Measurements from ENCODE around the gene CLASP2.

DNA sequence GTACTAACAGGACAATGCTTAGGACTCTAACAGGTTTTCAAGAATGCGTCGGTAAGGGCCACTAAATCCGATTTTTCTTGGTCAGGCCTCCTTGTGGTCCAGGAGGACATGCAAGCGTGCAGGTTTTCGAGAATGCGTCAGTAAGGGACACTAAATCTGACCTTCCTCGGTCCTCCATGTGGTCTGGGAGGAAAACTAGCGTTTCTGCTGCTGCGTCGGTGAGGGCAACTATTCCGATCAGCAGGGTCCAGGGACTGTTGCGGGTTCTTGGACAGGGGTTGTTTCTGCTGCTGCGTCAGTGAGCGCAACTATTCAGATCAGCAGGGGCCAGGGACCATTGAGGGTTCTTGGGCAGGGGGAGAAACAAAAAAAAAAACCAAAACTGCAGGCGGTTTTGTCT, 270.1 kb downstream of the CLASP2 start:
- TF ChIP-seq GATA2 (IDR thresholded peaks at IDR 0.05; ENCODE audit: low read depth, low read length): no peak
- TF ChIP-seq GATA3 (IDR thresholded peaks at IDR 0.05; ENCODE audit: low read depth, low read length): no peak
